NCI-H1105 (cell line): ENCODE data around the gene TPX2.

Source experiments
- DNase-seq: peaks from one replicate; lab custom pipeline; 2025; lab: John Stamatoyannopoulos, UW

The TPX2 gene

DNA sequence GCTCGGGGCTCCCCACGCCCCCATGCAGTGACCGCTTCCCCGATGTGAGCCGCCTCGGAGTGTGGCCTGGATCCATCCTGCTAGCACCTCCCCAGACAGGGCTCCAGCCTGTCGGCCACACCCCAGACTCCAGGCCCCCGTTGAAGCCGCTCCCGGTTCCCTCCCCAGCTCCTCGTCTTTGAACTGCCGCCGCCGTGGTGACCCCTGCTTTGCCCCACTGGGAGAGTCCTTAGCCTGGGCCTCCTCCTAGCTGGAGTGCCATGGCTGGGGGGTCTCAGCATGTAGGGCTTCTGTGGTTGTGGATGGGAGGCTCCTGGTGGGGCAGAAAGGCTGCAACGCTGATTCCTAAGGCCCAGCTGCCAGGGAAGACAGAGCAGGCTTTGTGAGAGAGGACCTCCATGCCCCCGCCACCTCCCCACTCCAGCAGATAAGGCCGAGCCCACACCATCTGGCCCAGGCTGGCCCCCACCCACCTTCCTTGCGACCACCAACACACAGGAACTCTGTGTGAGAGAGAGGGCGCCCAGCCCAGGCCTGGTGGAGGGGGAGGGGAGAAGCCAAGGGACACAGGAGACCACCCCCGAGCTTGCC, 94.9 kb downstream of the TPX2 start:
- no peak for DNase-seq

DNA sequence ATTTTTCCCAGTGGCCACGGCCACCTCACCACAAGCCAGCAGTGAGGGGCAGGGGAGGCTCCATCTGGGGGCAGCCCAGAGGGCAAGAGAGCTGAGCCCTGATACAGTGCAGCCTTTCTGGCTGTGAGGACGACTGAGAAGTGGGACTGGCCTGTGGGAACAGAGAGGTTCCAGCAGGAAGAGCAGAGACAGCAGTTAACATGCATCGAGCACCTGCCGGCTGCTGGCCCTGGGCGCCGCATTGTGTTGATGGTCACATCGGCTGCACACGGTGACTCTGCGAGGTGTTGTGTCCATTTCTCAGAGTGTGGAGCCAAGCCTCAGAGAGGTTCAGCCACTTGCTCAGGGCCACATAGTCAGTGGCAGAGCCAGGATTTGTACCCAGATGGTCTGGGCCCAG, 96.5 kb downstream of the TPX2 start:
- DNase-seq: no peak

DNA sequence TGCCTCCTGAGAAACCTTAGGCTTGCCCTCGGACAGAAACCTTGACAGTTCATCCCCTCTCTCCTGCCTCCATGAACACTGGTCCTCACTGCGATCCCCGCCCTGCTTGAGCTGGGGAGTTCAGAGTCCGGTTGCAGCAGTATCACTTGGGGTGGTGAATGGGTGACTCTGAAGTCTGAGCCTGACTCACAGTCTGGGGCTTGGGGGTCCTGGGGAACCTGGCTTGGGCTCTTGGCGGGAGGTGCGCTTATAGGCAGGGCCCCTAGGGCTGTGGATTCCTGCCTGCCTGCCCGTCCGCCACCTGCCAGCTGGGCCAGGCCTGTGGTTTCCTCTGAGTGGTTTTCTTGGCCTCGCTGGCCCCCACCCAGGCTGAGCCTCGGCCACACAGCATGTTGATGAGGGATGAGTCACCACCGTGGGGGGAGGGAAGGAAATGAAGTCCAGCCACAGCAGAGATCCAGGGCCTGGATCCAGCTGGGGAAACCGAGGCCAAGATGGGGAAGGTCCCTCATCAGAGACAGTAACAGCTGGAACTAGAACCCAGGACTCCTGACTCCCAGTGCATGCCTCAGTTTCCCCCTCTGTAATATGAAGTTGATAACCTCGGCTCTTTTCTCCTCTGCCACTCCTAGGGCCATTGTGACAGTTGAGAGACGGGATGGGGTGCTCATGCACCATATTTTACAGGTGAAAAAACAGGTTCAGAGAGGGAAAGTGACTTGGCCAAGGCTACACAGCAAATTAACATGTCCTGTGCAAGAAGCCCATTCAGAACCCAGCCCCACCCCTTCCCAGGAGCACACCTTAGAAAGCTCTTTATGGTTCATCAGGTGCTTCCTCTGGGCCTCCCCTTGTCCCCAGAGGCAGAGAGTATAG, 97.1 kb downstream of the TPX2 start:
- no peak for DNase-seq

DNA sequence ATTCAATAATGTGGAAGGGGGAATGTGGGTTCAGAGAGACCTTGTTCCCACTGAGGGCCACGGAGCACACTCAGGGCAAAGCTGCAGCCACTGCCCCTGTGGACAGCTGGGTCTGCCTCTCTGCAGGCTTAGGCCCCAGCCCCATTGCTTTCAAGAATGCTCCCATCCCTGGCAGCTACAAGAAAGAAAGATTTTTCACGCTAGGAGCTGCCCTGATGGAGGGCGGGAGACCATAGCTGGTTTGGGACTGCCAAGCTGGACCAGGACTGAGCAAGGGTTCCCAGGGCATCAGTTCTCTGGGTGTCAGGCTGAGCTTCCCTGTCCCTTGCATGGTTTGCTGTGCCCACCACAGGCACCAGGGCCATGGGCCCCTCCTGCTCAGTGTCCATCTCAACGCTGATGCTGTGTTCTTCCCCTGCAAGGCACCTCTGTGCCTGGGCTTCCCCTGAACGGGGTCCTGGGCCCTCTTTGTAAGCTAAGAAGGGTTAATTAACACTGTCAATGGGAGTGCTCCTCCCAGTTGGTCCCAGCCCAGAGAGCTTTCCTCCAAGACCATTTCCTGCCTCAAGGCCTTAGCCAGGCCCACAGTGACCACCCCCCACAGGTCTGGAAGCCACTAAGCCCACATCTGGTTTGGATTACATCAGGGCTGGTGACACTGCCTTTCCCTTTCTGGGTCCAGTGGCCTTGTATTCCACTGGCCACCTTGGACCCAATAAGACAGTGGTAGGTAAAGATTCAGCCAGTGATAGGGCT, 97.9 kb downstream of the TPX2 start:
- DNase-seq: no peak

DNA sequence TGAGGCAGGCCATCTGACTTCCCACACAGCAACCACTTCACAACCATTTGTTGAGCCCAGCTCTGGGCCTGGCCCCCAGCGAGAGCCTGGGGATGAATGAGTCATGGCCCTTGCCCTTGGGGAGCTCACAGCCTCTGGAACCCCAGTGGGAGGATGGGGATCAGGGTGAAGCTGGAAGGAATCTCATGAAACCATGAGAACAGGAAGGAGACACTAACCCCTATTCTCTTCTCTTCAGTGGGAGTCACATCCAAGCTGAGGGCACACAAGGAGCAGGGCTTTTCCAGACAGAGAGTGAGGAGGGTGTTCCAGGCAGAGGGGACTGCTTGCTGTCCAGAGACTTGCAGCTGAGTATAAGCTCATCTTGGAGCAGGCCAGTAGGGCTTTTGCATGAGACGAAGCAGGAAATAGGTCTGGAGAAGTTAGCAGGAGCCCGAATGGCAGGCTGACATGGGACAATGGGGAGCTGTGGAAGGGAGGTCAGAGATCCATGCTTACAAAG, 98.9 kb downstream of the TPX2 start:
- DNase-seq: no peak

DNA sequence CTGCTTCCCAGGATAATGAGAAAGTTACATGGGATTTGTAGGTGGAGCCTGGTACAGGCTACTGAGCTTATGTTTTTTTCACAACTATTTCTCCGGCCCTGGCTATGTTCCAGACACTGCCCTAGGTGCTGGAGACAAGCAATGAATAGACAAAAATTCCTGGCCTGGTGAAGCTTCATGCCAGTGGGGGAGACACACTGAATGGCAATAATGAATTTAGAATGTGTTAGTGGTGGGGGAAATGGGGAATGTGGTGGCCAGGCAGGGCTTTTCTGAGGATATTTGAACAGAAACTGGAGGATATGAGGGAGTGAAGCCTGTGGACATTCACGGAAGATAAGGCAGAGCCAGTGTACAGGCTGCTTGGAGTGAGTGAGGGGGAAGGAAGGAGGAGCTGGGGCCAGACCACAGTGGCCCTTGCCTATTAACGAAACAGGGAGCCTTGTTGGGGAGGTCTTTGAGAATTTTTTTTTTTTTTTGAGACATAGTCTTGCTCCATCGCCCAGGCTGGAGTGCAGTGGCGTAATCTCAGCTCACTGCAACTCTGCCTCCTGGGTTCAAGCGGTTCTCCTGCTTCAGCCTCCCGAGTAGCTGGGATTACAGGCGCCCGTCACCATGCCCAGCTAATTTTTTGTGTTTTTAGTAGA, 99.7 kb downstream of the TPX2 start:
- no peak for DNase-seq

DNA sequence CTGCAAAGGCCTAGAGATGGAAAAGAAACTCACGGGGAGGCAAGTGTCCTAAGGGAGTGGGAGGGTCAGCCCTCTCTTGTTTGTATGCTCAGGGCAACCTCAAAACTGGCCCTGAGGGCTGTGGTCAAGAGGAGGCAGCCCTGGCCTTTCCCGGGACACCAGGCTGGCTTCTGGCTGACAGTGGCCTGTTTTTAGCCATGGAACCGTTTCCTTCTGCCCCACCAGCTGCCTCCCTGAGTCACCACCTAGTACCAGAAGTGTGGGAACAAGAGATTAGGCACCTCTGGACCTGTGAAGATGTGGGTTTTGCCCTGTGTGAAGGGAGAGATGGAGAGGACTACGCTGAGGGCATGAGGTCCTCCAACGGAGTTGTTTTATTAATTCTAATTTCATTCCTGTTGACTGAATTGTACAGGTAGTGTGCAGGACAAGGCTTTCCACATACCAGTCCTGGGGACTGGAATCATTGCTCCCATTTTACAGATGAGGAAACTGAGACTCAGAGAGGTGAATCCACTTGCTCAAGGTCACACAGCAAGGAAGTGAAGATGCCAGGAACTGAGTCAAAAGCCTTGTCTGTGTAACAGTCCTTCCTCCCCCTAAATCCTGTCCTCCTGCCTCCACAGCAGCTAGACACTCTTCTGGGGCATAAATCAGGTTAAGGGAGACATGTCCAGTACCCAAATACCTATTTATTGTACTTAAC, 100.8 kb downstream of the TPX2 start:
- DNase-seq: no peak

DNA sequence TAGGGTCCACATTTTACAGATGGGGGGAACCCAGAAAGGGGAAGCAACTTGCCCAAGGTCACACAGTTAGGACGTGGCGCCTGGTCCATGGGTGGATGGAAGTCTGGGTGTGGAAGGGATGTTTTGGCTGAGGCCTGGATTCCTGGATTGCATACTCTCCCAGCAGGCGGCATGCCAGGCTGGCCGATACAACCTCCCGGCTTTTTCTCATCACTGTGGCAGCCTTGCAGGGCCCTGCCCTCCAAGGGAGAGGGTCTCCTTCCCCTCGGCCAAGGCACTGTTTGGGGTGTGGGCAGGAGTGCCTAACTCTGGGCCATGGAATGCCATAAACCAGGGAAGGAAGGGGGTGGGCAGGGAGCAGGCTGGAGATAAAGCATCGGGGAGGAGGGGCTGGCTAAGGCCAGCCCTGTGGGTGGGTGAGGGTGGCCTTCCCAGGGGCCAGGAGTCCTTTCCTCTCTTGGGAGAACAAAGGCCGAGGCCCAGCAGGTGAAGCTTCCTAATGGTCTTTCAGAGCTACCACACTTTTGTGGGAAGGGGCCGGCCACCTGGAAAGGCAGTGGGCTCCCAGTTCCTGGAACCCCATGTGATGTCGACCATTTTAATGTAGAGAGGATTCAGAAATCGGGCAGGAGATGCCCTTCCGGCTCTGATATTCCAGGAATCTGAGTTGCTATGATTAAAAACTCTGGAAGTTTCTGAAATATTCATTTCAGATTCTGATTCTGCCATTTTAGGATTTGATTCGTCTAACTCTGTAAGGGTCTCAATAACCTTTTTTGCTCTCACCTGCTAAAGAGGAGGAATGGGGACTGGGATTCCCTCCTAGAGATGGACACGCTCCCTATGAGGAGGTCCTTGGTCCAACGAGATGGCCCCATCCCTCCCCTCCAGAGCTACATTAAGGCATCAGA, 102.1 kb downstream of the TPX2 start:
- DNase-seq: no peak

DNA sequence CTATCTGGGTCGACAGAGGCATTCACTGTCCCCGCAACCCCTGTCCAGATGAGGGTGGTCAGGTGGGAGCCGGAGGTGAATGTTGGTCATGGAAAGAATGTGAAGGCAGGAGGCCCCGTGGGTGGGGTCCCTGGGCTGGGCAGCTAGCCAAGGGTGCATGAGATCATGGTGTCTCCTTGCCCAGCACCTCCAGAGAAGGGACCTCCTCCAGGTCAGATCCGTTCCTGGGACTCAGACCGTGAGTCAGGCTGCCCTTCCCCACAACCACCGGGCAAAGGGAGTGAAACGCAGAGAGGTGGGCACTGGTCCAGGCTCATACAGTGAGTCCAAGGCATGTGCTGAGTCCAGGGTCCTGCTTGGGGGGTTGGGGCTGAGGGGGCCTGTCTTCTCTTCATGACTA, 102.8 kb downstream of the TPX2 start:
- DNase-seq: no peak

DNA sequence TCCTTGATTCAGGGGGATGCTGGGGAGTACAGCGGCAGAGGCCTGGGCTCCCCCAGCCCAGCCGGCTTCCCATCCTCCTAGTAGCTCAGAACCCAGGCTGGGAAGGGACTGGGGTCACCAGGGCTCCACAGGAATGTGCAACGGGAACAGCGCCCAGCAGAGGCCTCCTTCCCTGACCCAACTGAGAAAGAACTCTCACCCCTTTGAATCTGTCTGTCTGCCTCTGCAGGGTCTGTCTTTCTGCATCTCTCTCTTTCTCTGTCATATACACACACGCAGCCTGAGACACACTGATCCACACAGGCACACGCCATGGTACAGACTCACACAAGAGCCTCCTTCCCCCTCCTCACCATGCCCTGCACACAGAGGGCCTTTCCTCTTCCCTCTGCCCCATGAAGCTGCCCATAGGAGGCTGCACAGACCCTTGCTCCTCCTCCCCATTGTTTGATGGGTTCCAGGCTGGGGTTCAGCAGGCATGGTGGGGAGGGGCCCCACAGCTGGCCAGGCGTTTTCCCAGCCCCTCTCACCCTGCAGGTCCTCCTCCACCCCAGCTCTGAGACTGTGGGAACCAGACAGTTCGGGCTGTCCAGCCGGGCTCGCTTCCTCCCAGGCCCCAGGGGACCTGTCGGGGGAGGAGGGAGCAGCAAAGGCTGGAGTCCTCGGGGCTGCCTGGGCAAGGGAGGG, 103.5 kb downstream of the TPX2 start:
- DNase-seq: no peak

DNA sequence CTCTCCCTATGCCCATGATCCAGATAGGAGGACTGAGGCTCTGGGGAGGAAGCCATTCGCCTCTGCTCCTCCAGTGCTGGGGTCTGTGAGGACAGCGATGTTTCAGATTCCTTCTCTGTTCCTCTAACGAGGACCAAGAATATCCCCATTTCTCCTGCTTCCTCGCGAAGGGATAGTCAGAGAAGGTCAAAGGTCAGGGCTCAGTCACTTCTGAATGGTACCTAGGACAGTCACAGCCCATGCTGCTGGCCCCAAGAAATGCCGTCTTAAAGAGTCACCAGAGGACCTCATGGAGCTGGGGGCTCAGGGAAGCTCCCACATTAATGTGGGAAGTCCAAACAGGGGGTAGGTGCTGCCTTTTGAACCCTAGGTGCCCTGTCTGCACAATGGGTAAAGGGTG, 104.2 kb downstream of the TPX2 start:
- DNase-seq: no peak

DNA sequence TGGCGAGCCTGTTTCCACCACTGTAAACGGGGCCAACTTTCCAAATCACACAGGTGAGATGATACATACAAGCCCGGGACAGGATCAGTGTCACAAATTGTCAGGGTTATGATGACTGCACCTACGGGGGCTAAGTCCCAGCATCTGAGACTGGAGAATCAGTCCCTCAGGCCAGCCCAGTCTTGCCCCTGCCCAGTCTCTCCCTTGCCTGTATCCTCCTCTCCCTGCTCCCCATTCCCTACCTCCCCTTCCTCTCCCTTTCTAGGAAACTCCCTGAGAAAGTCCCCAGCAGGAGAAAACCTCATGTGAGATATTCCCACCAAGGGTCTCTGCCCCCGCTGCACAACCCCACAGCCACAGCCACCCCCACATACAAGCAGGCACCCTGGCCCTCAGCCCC, 104.8 kb downstream of the TPX2 start:
- no peak for DNase-seq

DNA sequence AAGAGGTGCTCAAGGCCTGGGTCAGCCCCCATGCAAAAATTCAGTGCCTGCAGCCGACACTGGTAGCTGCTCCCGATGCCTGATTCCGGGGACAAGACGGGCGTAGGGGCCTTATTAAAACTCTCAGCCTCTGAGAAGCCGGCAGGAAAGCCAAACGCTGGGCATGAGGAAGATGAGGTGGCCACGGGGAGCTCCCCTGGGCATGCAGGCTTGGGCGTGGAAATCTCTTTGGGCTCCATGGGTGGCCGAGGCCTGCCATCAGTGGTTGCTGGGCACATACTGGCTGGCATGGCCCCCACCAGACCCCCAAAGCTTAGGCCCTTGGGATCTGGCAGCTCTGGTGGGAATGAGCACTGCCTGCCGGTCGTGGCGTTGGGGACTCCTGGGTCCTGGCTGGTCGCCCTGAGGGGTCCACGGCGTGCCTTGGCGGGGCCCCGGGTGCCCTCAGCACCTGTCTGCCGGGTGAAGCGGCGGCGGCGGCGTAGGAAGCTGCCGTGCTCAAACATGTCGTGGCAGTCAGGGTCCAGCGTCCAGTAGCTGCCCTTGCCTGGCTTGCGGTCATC, 105.7 kb downstream of the TPX2 start:
- DNase-seq: no peak

DNA sequence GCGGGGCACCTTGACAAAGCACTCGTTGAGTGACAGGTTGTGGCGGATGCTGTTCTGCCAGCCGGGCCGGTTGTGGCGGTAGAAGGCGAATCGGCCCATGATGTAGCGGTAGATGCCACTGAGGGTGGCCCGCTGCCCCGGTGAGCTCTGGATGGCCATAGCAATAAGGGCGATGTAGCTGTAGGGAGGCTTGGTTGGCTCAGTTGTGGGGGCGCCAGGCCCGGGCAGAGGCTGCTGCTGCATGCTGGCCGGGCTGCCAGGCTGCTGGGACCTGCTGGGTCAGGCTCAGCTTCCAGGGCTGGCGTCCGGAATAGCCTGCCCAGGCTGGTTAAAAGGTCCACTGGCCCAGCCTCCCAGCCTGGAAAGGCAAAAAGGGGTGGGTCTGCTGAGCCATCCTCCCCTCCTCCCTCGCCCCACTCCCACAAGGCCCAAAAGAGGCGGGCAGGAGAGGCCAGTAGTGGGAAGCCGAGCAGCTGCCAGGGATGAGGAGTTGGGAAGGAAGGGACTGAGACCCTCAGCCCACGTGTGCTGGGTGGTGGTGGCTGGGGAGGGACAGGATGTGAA, 106.3 kb downstream of the TPX2 start, which contains the start of gene FOXS1:
FOXS1 (minus strand) TSS at position 305 of the 564 bp plus-strand sequence; CDS start at position 243, 62 bp downstream.
- DNase-seq: no peak

DNA sequence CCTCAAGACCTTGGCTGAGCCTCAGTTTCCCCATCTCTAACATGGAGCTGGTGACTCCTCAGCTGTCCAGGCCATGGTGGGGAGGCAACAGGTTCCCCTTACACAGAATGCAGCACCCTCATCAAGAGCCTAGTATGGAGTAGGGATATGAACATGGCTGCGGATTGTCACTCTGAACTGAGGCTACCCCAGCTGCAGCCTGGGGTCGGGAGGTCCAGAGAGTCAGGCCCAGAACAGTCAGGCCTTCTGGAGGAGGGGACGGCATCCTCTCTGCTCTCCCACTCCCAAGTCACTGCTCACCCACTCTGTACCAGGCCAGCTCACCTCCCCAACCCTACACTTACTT, 107.7 kb downstream of the TPX2 start:
- DNase-seq: no peak

DNA sequence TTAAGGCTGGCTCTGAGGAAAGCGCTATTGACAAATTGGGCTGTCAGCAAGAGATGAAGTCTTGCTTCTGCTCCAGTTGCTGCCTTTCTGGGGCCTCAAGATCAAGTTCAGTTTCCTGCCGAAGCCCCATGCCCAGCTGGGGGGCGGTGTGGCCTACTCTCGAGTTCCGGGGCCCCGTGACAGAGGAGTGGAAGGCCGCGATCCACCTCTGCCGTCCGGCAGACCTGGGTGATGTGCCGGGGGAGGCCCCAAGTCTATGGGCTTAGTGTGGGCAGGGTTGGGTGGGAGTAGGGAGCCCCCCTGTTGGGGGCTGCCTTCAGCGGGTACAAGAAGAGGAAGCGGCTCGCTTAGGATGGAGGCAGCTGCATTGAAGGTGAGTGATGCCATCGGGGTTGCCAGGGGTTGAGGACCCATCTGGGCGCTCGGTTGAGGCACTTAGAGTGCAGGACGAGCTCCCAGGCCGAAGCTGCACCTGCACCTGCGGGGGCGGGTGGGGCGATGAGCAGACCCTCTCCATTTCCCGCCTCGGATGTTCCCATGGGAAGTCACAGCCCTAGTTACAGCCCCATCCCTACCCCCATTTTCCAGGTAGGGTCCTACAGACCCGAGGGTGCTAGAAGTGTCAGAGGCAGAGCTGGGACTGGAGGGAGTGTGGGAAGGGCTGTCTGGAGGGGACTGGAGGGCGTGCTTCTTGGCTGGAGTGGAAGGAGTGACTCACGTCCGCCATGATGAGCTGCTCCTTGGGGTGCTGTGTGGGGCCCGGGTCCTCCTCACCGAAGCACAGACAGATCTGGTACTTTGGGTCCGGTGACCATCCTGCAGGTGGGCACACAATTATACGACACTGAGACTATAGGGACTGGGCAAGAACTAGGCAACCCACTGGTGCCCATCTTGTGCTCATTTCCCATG, 109.3 kb downstream of the TPX2 start:
- no peak for DNase-seq

DNA sequence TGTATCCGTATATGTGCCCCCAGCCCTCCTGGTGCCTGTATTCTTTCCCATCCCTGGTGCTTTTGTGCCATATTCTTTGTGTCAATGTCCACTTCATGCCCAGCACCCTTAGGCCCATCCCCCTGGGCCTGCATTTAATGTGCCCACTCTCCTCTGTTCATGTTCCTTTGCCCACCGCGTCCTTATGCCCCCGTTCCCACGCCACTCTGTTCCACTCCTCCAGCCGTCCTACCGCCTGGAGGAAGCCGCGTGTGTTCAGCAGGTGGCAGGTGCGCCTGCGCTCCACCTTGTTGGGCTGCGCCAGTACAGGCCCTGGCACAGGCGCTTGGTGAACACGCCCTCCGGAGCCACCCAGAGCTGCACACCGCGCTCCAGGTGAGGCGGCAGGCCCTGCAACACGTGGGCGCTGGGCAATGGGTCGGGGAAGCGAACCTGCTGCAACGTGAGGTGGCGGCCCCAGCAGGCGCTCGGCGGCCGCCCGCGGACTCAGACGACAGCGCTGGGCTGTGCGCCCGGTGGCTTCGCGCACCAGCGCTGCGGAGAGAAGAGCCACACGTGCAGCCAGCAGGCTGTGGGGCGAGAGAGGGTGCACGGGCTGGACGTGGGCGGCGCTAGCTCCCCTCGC, 110.3 kb downstream of the TPX2 start:
- peak; percentile 87 for DNase-seq
